K562 (cell line): ENCODE measurements around the gene TTC21A. TPM values are rescaled to one million over a fixed set of nuclear protein-coding genes. Genes with fewer than 3 reads are reported as not detected.

Source experiments
- E2F3 ChIP-seq: fragments of 250-450 bp; sonication (Bioruptor Pico); IDR thresholded peaks from 2 replicates; pipeline ENCODE4 v1.4.0; 2020; ENCODE audit warnings: mild to moderate bottlenecking
- FUS ChIP-seq: fragments of 200-400 bp; formaldehyde crosslinking; optimal IDR thresholded peaks from 2 replicates; pipeline ENCODE3; 2017; ENCODE audit warnings: low read depth, low read length
- HOMEZ ChIP-seq: fragments of 250-450 bp; sonication (Bioruptor Pico); IDR thresholded peaks from 2 replicates; pipeline ENCODE4 v1.4.0; 2020; ENCODE audit warnings: mild to moderate bottlenecking, moderate library complexity
- MAX ChIP-seq: sonication (generic); formaldehyde crosslinking; IDR thresholded peaks from 2 replicates; pipeline ENCODE4 v1.9.0; 2022; ENCODE audit warnings: mild to moderate bottlenecking, missing genetic modification reagents
- MTA3 ChIP-seq: fragments of 450-650 bp; formaldehyde crosslinking; IDR thresholded peaks from 2 replicates; pipeline ENCODE4 v1.6.1; 2017; ENCODE audit warnings: mild to moderate bottlenecking, borderline replicate concordance
- NR4A1 ChIP-seq, 2 experiments: fragments of 250-450 bp in 1 of 2; fragments of 450-650 bp in 1 of 2; sonication (Bioruptor Pico) in 1 of 2; IDR thresholded peaks; 2 replicates each; pipeline versions ENCODE4 v1.4.0 to v1.6.1; 2016 to 2020; ENCODE audit warnings: mild to moderate bottlenecking in 2 of 2, missing compliant biosample characterization in 1 of 2, missing genetic modification characterization in 1 of 2, moderate library complexity in 1 of 2
- THRA ChIP-seq: fragments of 450-650 bp; IDR thresholded peaks from 2 replicates; pipeline ENCODE4 v1.6.1; 2017; ENCODE audit warnings: mild to moderate bottlenecking, moderate library complexity
- ZBTB11 ChIP-seq, 3 experiments: fragments of 200-800 bp in 1 of 3; fragments of 250-450 bp in 1 of 3; fragments of 450-650 bp in 1 of 3; sonication (Bioruptor Pico) in 1 of 3; sonication (Bioruptor generic) in 1 of 3; formaldehyde crosslinking in 1 of 3; IDR thresholded peaks; 2 replicates each; pipeline versions ENCODE4 v1.6.1 to v1.8.0; 2016 to 2022; ENCODE audit warnings: mild to moderate bottlenecking in 2 of 3, missing genetic modification characterization in 2 of 3, missing compliant biosample characterization in 1 of 3, moderate library complexity in 1 of 3
- ZC3H8 ChIP-seq: fragments of 450-650 bp; IDR thresholded peaks from 2 replicates; pipeline ENCODE4 v1.6.1; 2017
- ZNF165 ChIP-seq: fragments of 250-450 bp; sonication (Bioruptor Pico); IDR thresholded peaks from 2 replicates; pipeline ENCODE4 v1.4.0; 2020; ENCODE audit warnings: borderline replicate concordance
- ZNF431 ChIP-seq: sonication (generic); formaldehyde crosslinking; IDR thresholded peaks from 2 replicates; pipeline ENCODE4 v1.8.0; 2022; ENCODE audit warnings: mild to moderate bottlenecking, missing genetic modification reagents
- ZNF512 ChIP-seq: IDR thresholded peaks from 2 replicates; pipeline ENCODE4 v1.6.1; 2016; ENCODE audit warnings: missing genetic modification characterization, missing compliant biosample characterization
- ZNF778 ChIP-seq: fragments of 450-650 bp; formaldehyde crosslinking; IDR thresholded peaks from 2 replicates; pipeline ENCODE4 v1.4.0; 2020; ENCODE audit warnings: mild to moderate bottlenecking, moderate library complexity
- polyA plus RNA-seq, 8 experiments: library from polyadenylated mRNA; depleted of rRNA in 4 of 8; stranded (reverse) in 5 of 8; unstranded in 3 of 8; fragments of >200 nt; fragmentation: Nextera tagmentation in 2 of 8; fragmentation: Illumina TruSeq in 1 of 8; extraction: Ambion mirVana in 2 of 8; extraction: Trizol in 1 of 8; gene quantifications; 2 replicates each; pipeline versions ENCODE4 v1.2.1 to v1.2.3, GENCODE V29; 2011 to 2014; ENCODE audit warnings: inconsistent platforms in 1 of 8, missing spikeins in 1 of 8
- total RNA-seq, 7 experiments: library from RNA; depleted of rRNA in 6 of 7; stranded (reverse); fragments of >200 nt in 6 of 7; fragmentation: Illumina TruSeq in 2 of 7; extraction: Trizol in 2 of 7; gene quantifications; 2 replicates each; pipeline versions ENCODE4 v1.2.1 to v1.2.3, GENCODE V29; 2011 to 2021; ENCODE audit warnings: low replicate concordance in 1 of 7

Gene TTC21A
- total and polyA plus RNA-seq, 9 of the 15 experiments (the other 6 are each of a cell fraction or from before 2014, with no cell fraction given): 0.22 to 1.4 (median 0.70) TPM

- TF ChIP-seq ZNF512 (tag) (no peak), ZNF431 (CRISPR knock-in tag) (no peak), HOMEZ (CRISPR knock-in tag) (no peak), MAX (CRISPR knock-in tag) (peak; percentile 50; the same call in 1 of the 2 replicates), MTA3 (peak; percentile 54; the same call in 1 of the 2 replicates), THRA (no peak), ZNF778 (CRISPR knock-in tag) (no peak), ZNF165 (CRISPR knock-in tag) (0 out of 2 replicates have a peak, but pooled peaks have one; percentile 13), ZC3H8 (no peak), ZBTB11 (CRISPR knock-in tag; IDR thresholded peaks at IDR 0.05) (peak in 2 of 3 experiments; percentile 31 to 74; a peak in 3 of 6 replicates), FUS (no peak), E2F3 (CRISPR knock-in tag) (no peak), NR4A1 (CRISPR knock-in tag; IDR thresholded peaks at IDR 0.05) (no peak), NR4A1 (tag; IDR thresholded peaks at IDR 0.05) (no peak)
Measured at GRCh38 chr3:39107388-39108199, at the start of gene TTC21A, which contains the start of gene GORASP1 (continued).
